ENCODE data around the gene BTN1A1. TPM values are rescaled to one million over a fixed set of nuclear protein-coding genes. Genes with fewer than 3 reads are reported as not detected.

Gene BTN1A1
- total and polyA plus RNA-seq, 10 of the 15 experiments (the other 5 are each of a cell fraction or from before 2014, with no cell fraction given) = 0.05 to 2.2 (median 0.87) TPM

DNA sequence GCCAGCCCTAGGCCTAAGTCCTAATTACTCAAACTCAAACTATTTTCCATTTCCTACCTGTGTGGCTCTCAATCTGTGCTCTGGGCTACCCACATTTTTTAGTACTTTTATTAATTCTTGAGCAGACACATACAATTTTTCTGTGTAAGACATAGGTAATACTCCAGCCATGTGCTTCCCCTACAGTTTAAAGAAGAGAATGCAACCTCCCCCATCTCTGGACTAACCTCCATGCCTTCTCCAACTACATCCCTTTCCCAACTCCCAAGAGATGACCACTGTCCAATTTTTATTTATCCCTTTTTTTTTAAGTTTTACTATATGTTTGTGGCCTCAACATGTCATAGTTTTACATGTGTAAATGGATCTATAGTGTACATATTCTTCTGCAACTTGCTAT lies 43.9 kb downstream of the BTN1A1 start:
- Histone ChIP-seq H3K27me3 (replicated peaks in 1 of 2; ENCODE audit: control insufficient read depth in 2 of 2, insufficient read depth in 2 of 2, low read length in 1 of 2) (no peaks in the 10 kb centered on the region), H3K4me1 (ENCODE audit: control insufficient read depth, insufficient read depth, low read length) (no peaks in the 10 kb centered on the region), H3K79me2 (ENCODE audit: control insufficient read depth, insufficient read depth, low read length) (peaks cover 28% of the 10 kb centered on the region), H3K4me2 (ENCODE audit: control insufficient read depth, insufficient read depth) (no peak overlapping the region), H3K9ac (ENCODE audit: control insufficient read depth, insufficient read depth, low read length) (no peak overlapping the region), H4K20me1 (ENCODE audit: control insufficient read depth, insufficient read depth) (no peaks in the 10 kb centered on the region), H3K36me3 (ENCODE audit: control insufficient read depth in 2 of 2, insufficient read depth in 2 of 2, low read length in 1 of 2) (peaks cover 5 to 12% of the 10 kb centered on the region in 2 experiments), H2AFZ (ENCODE audit: control insufficient read depth, low read depth, low read length) (no peak overlapping the region), H3K27ac (ENCODE audit: control insufficient read depth, insufficient read depth) (no peak overlapping the region), H3K4me3 (no peak overlapping the region), H3K9me3 (replicated peaks; ENCODE audit: control insufficient read depth, insufficient read depth, low read length) (no peaks in the 10 kb centered on the region)
- ChIA-PET RAD21 (ENCODE audit: unreplicated experiment) (interaction anchor here (0.7 kb wide), 1 partner anchor 202 kb away, joined by 3 read pairs; no protein-coding TSS in a partner anchor), CTCF (interaction anchor here (0.5 to 1.1 kb wide), 3 partner anchors 9 to 165 kb away, joined by 3 to 4 read pairs (median 3); no protein-coding TSS in a partner anchor), SMC1A (ENCODE audit: uncharacterized antibody, unreplicated experiment) (no interaction called here), POLR2A (interaction anchor here (0.6 kb wide), 2 partner anchors 356 to 1817 kb away, joined by 3 to 4 read pairs; no protein-coding TSS in a partner anchor)
- in situ Hi-C loops (cut with MboI) = no loop called here
- ATAC-seq (peak; percentile 84), DNase-seq (ENCODE audit: low read depth, low spot score) (no peak), FAIRE-seq (no peak)
- intact Hi-C loops (cut with micrococcal nuclease; ENCODE audit: unreplicated experiment) = no loop called here
- BruUV-seq (replicated peaks) = no TSS peak
- no peak for TF ChIP-seq USF2 (IDR thresholded peaks at IDR 0.05; ENCODE audit: borderline replicate concordance, low read depth, low read length)
- no peak for TF ChIP-seq RUNX3 (IDR thresholded peaks at IDR 0.05; ENCODE audit: low read length)
- TF ChIP-seq NRF1 (conservative IDR thresholded peaks at IDR 0.05; ENCODE audit: low read depth, low read length) = no peak
- TF ChIP-seq TCF12 (IDR thresholded peaks at IDR 0.05; ENCODE audit: low read depth, low read length) = no peak
- TF ChIP-seq RAD21 (IDR thresholded peaks at IDR 0.05; ENCODE audit: insufficient read depth, low read depth, low read length) = peak; percentile 34
- TF ChIP-seq, protein P1, sequence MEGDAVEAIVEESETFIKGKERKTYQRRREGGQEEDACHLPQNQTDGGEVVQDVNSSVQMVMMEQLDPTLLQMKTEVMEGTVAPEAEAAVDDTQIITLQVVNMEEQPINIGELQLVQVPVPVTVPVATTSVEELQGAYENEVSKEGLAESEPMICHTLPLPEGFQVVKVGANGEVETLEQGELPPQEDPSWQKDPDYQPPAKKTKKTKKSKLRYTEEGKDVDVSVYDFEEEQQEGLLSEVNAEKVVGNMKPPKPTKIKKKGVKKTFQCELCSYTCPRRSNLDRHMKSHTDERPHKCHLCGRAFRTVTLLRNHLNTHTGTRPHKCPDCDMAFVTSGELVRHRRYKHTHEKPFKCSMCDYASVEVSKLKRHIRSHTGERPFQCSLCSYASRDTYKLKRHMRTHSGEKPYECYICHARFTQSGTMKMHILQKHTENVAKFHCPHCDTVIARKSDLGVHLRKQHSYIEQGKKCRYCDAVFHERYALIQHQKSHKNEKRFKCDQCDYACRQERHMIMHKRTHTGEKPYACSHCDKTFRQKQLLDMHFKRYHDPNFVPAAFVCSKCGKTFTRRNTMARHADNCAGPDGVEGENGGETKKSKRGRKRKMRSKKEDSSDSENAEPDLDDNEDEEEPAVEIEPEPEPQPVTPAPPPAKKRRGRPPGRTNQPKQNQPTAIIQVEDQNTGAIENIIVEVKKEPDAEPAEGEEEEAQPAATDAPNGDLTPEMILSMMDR (IDR thresholded peaks at IDR 0.05 in 2 of 3, conservative IDR thresholded peaks at IDR 0.05 in 1 of 3; ENCODE audit: control insufficient read depth in 2 of 3, extremely low read depth in 1 of 3, insufficient read depth in 1 of 3, low read depth in 3 of 3, low read length in 3 of 3) = peak; percentile 38 to 52 (median 44); a peak in 4 of 6 replicates
- no peak for TF ChIP-seq SMAD1 (IDR thresholded peaks at IDR 0.05; ENCODE audit: low read depth, partially characterized antibody)
- peak in 1 of 2 experiments; percentile 20; a peak in 1 of 4 replicates for TF ChIP-seq IKZF2 (IDR thresholded peaks at IDR 0.05)
- peak; percentile 4; the same call in 1 of the 2 replicates for TF ChIP-seq SMC3 (IDR thresholded peaks at IDR 0.05; ENCODE audit: borderline replicate concordance, low read length)

Measured in GM12878 (cell line).